Breast epithelium (tissue), 3 donors: ENCODE data around the gene IMMP2L.

Source experiments
- CTCF ChIP-seq, 3 donors: fragments of 450-650 bp; IDR thresholded peaks; one replicate each; pipeline ENCODE4 v1.5.1; 2016 to 2017; ENCODE audit warnings: antibody characterized with exemption in 3 of 3, mild to moderate bottlenecking in 3 of 3, moderate library complexity in 3 of 3
- POLR2AphosphoS5 ChIP-seq, 3 donors: sonication (generic); formaldehyde crosslinking; IDR thresholded peaks; one replicate each; pipeline ENCODE4 v1.6.1; 2017; ENCODE audit warnings: antibody characterized with exemption in 3 of 3

- TF ChIP-seq CTCF (IDR thresholded peaks at IDR 0.05): no peak
- TF ChIP-seq POLR2AphosphoS5 (IDR thresholded peaks at IDR 0.05): no peak
These were observed 362.6 kb downstream of the IMMP2L start for GRCh38 chr7:111199643-111200042.
